ENCODE results near the gene KIF9. TPM values are rescaled to one million over a fixed set of nuclear protein-coding genes. Genes with fewer than 3 reads are reported as not detected.

The KIF9 gene
- total RNA-seq, 1 experiment from 2014 or later, result 13.1 TPM

DNA sequence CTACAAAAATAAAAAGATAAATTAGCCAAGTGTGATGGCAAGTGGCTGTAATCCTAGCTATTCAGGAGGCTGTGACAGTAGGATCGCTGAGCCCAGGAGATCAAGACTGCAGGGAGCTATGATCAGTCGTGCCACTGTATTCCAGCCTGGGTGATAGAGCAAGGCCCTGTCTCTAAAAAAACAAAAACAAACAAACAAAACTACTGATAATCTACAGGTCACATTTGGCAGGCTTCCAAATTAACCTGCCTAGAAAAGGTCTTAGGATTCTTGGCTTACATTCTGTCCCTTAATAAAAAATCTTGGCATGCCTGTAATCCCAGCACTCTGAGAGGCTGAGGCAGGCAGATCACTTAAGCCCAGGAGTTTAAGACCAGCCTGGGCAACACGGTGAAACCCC lies 85.3 kb downstream of the KIF9 start:
- no peaks in the 10 kb centered on the region for H3K79me2 ChIP-seq (ENCODE audit: insufficient read depth, low read length)
- H3K36me3 ChIP-seq (ENCODE audit: control insufficient read depth in 1 of 2, insufficient read depth in 2 of 2, low read length in 2 of 2), result no peaks in the 10 kb centered on the region
- TF ChIP-seq CBX3 (IDR thresholded peaks at IDR 0.05; ENCODE audit: low read depth) (no peak), EGR1 (IDR thresholded peaks at IDR 0.05; ENCODE audit: low read depth) (no peak), JUND (IDR thresholded peaks at IDR 0.05) (no peak), ZBTB33 (IDR thresholded peaks at IDR 0.05; ENCODE audit: extremely low read depth, insufficient replicate concordance, low read length) (no peak), CEBPB (IDR thresholded peaks at IDR 0.05; ENCODE audit: low read depth) (no peak), POLR2A (IDR thresholded peaks at IDR 0.05; ENCODE audit: borderline replicate concordance, extremely low read depth, insufficient read depth, insufficient read length) (no peak), SP1 (IDR thresholded peaks at IDR 0.05; ENCODE audit: low read depth) (no peak), ZNF274 (IDR thresholded peaks at IDR 0.05; ENCODE audit: low read depth, low read length) (no peak), MAX (IDR thresholded peaks at IDR 0.05) (no peak)
- no peaks in the 10 kb centered on the region for H3K9me3 ChIP-seq (ENCODE audit: control insufficient read depth in 1 of 2, insufficient read depth in 1 of 2, low read depth in 1 of 2, low read length in 2 of 2)
- CTCF ChIA-PET, result no interaction called here
- no TSS peak for BruUV-seq (replicated peaks)
- no peaks in the 10 kb centered on the region for H3K27me3 ChIP-seq (ENCODE audit: insufficient read depth, low read length)
- no peak overlapping the region for H2AFZ ChIP-seq (ENCODE audit: low read depth, low read length, poor library complexity, severe bottlenecking)
- no peaks in the 10 kb centered on the region for H4K20me1 ChIP-seq (ENCODE audit: insufficient read depth)
- intact Hi-C loops (cut with micrococcal nuclease), result no loop called here
- ATAC-seq (no peak), DNase-seq (ENCODE audit: low read depth, low spot score) (no peak)
- RAD21 ChIA-PET (ENCODE audit: low non-redundant PET in 1 of 2, low total read pairs in 2 of 2, uncharacterized antibody in 2 of 2, unreplicated experiment in 2 of 2), result no interaction called here
- H3K9me2 ChIP-seq (ENCODE audit: insufficient read depth), result no peaks in the 10 kb centered on the region
- POLR2A ChIA-PET, result no interaction called here
- no peak overlapping the region for H3K9ac ChIP-seq (ENCODE audit: low read length)
- peaks cover 0 to 2% of the 10 kb centered on the region in 2 experiments; a peak in 1 of 4 replicates for H3K4me1 ChIP-seq (ENCODE audit: control insufficient read depth in 1 of 2, insufficient read depth in 2 of 2, low read length in 2 of 2)
- H3K27ac ChIP-seq (ENCODE audit: low read depth, low read length), result no peak overlapping the region
- no peak overlapping the region for H3K4me3 ChIP-seq (replicated peaks in 1 of 2; ENCODE audit: low read depth in 1 of 2, low read length in 2 of 2)
- H3K4me2 ChIP-seq (ENCODE audit: low read length), result no peak overlapping the region

DNA sequence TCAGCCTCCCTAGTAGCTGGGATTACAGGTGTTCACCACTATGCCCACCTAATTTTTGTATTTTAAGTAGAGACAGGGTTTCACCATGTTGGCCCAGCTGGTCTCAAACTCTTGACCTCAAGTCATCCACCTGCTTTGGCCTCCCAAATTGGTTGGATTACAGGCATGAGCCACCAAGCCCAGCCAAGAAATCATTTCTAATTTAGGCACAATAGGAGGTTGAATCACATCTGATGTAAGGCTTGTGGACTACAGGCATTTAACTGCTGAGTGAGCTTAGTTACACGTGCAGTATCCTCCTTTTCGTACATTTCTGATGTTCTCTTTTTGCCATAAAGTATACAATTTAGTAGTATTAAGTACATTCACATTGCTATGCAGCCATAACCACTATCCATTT lies 87.6 kb downstream of the KIF9 start:
- no TSS peak for BruUV-seq (replicated peaks)
- intact Hi-C loops (cut with micrococcal nuclease), result no loop called here
- no peaks in the 10 kb centered on the region for H3K79me2 ChIP-seq (ENCODE audit: insufficient read depth, low read length)
- H4K20me1 ChIP-seq (ENCODE audit: insufficient read depth), result no peaks in the 10 kb centered on the region
- H3K4me2 ChIP-seq (ENCODE audit: low read length), result no peak overlapping the region
- no peak overlapping the region for H3K27ac ChIP-seq (ENCODE audit: low read depth, low read length)
- H2AFZ ChIP-seq (ENCODE audit: low read depth, low read length, poor library complexity, severe bottlenecking), result no peak overlapping the region
- CTCF ChIA-PET, result no interaction called here
- RAD21 ChIA-PET (ENCODE audit: low non-redundant PET in 1 of 2, low total read pairs in 2 of 2, uncharacterized antibody in 2 of 2, unreplicated experiment in 2 of 2), result interaction anchor here in 1 of 2 experiments (0.7 kb wide), 1 partner anchor 170 kb away, joined by 3 read pairs; no protein-coding TSS in a partner anchor
- no peaks in the 10 kb centered on the region; a peak in 1 of 4 replicates for H3K36me3 ChIP-seq (ENCODE audit: control insufficient read depth in 1 of 2, insufficient read depth in 2 of 2, low read length in 2 of 2)
- no peak overlapping the region for H3K4me3 ChIP-seq (replicated peaks in 1 of 2; ENCODE audit: low read depth in 1 of 2, low read length in 2 of 2)
- H3K9me2 ChIP-seq (ENCODE audit: insufficient read depth), result no peaks in the 10 kb centered on the region
- ATAC-seq (no peak), DNase-seq (ENCODE audit: low read depth, low spot score) (no peak)
- POLR2A ChIA-PET, result interaction anchor here (0.6 kb wide), 1 partner anchor 129 kb away, joined by 3 read pairs; no protein-coding TSS in a partner anchor
- H3K9ac ChIP-seq (ENCODE audit: low read length), result no peak overlapping the region
- H3K27me3 ChIP-seq (ENCODE audit: insufficient read depth, low read length), result no peaks in the 10 kb centered on the region
- H3K4me1 ChIP-seq (ENCODE audit: control insufficient read depth in 1 of 2, insufficient read depth in 2 of 2, low read length in 2 of 2), result peaks cover 0 to 2% of the 10 kb centered on the region in 2 experiments; a peak in 1 of 4 replicates
- H3K9me3 ChIP-seq (ENCODE audit: control insufficient read depth in 1 of 2, insufficient read depth in 1 of 2, low read depth in 1 of 2, low read length in 2 of 2), result no peaks in the 10 kb centered on the region
- no peak for TF ChIP-seq EZH2 (IDR thresholded peaks at IDR 0.05)
- no peak for TF ChIP-seq POLR2A (IDR thresholded peaks at IDR 0.05; ENCODE audit: borderline replicate concordance, extremely low read depth, insufficient read depth, insufficient read length)
- TF ChIP-seq RAD21 (IDR thresholded peaks at IDR 0.05; ENCODE audit: low read depth), result no peak
- TF ChIP-seq ZNF274 (IDR thresholded peaks at IDR 0.05; ENCODE audit: low read depth, low read length), result no peak
- TF ChIP-seq EGR1 (IDR thresholded peaks at IDR 0.05; ENCODE audit: low read depth), result no peak
- TF ChIP-seq MAX (IDR thresholded peaks at IDR 0.05), result no peak
- TF ChIP-seq, protein P1, sequence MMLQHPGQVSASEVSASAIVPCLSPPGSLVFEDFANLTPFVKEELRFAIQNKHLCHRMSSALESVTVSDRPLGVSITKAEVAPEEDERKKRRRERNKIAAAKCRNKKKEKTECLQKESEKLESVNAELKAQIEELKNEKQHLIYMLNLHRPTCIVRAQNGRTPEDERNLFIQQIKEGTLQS (IDR thresholded peaks at IDR 0.05), result no peak
- TF ChIP-seq SIN3A (IDR thresholded peaks at IDR 0.05; ENCODE audit: low read depth), result no peak
- TF ChIP-seq ELF1 (IDR thresholded peaks at IDR 0.05; ENCODE audit: borderline replicate concordance, low read depth), result no peak
- TF ChIP-seq CEBPB (IDR thresholded peaks at IDR 0.05; ENCODE audit: low read depth), result no peak
- no peak for TF ChIP-seq POLR2AphosphoS5 (IDR thresholded peaks at IDR 0.05; ENCODE audit: low read depth, low read length)
